ENCODE measurements around the gene PLSCR4. TPM values are rescaled to one million over a fixed set of nuclear protein-coding genes. Genes with fewer than 3 reads are reported as not detected.

Gene PLSCR4
- total and polyA plus RNA-seq, 2 of the 4 experiments (the other 2 are of a cell fraction): 3.8 to 4.4 TPM

- Histone ChIP-seq H3K4ac (ENCODE audit: low read depth, low read length) (no peak overlapping the region), H2AK9ac (replicated peaks; ENCODE audit: low read depth, low read length, poor library complexity) (no peak overlapping the region), H4K8ac (ENCODE audit: low read depth in 2 of 2, low read length in 2 of 2) (no peak overlapping the region), H2BK5ac (ENCODE audit: low read depth, low read length, poor library complexity, severe bottlenecking) (no peak overlapping the region), H3K23ac (ENCODE audit: low read depth, low read length) (no peak overlapping the region), H4K91ac (ENCODE audit: insufficient read depth, low read depth, low read length) (no peak overlapping the region), H2BK20ac (ENCODE audit: low read depth, low read length) (peak overlapping the region; percentile 27; the same call in 1 of the 2 replicates), H3K4me3 (ENCODE audit: insufficient read depth, low read depth, low read length) (no peak overlapping the region), H2BK120ac (ENCODE audit: low read depth, low read length) (no peak overlapping the region), H3K9me1 (ENCODE audit: insufficient read depth, low read length) (no peaks in the 10 kb centered on the region), H3K27me3 (ENCODE audit: control insufficient read depth, insufficient read depth, low read length) (no peaks in the 10 kb centered on the region), H3K4me2 (ENCODE audit: low read depth, low read length) (no peak overlapping the region), H4K20me1 (ENCODE audit: insufficient read depth, low read length) (no peaks in the 10 kb centered on the region), H4K5ac (ENCODE audit: low read depth, low read length) (no peak overlapping the region), H3K79me1 (ENCODE audit: low read depth in 1 of 2, low read length in 2 of 2) (no peaks in the 10 kb centered on the region; a peak in 1 of 4 replicates), H2BK15ac (ENCODE audit: low read depth, low read length) (no peak overlapping the region), H3K27ac (ENCODE audit: insufficient read depth, low read length) (no peak overlapping the region), H3K4me1 (ENCODE audit: control insufficient read depth, insufficient read depth, low read length) (no peaks in the 10 kb centered on the region), H2AK5ac (ENCODE audit: low read depth, low read length) (no peak overlapping the region), H3K9me3 (ENCODE audit: control insufficient read depth, insufficient read depth, low read length) (no peaks in the 10 kb centered on the region), H3K18ac (ENCODE audit: low read depth, low read length) (no peak overlapping the region), H3K14ac (replicated peaks; ENCODE audit: low read depth, low read length) (no peak overlapping the region), H2AFZ (replicated peaks; ENCODE audit: low read length, poor library complexity) (peak overlapping the region; percentile 74), H3K36me3 (ENCODE audit: control insufficient read depth, insufficient read depth, low read length) (no peaks in the 10 kb centered on the region), H3K56ac (ENCODE audit: extremely low read depth, insufficient read depth, low read length) (no peak overlapping the region), H3K9ac (ENCODE audit: low read depth, low read length) (no peak overlapping the region)
- dilution Hi-C loops (cut with HindIII; ENCODE audit: low sequenced_read_pairs, unreplicated experiment) (no loop called here), intact Hi-C loops (cut with micrococcal nuclease) (loop anchor here (1.0 to 2.0 kb wide), 3 partner anchors 29 to 387 kb away; no protein-coding TSS in a partner anchor), in situ Hi-C loops (cut with MboI; ENCODE audit: low sequenced_read_pairs) (no loop called here)
- BruUV-seq (replicated peaks): no TSS peak
- peak; percentile 95 for ATAC-seq (ENCODE audit: low read depth)
- no peak for TF ChIP-seq NFE2L2 (IDR thresholded peaks at IDR 0.05; ENCODE audit: low read depth, low read length)
- TF ChIP-seq CHD1 (IDR thresholded peaks at IDR 0.05; ENCODE audit: low read depth, low read length): no peak
- TF ChIP-seq MAZ (IDR thresholded peaks at IDR 0.05; ENCODE audit: borderline replicate concordance, low read depth, low read length): no peak
- TF ChIP-seq USF2 (IDR thresholded peaks at IDR 0.05; ENCODE audit: low read depth, low read length): no peak
- TF ChIP-seq RCOR1 (IDR thresholded peaks at IDR 0.05; ENCODE audit: insufficient replicate concordance, low read length): no peak
- peak; percentile 83 for TF ChIP-seq RAD21 (IDR thresholded peaks at IDR 0.05; ENCODE audit: low read length)
- TF ChIP-seq RFX5 (IDR thresholded peaks at IDR 0.05; ENCODE audit: low read depth, low read length): no peak
- no peak for TF ChIP-seq MXI1 (IDR thresholded peaks at IDR 0.05; ENCODE audit: borderline replicate concordance, low read depth, low read length)
- no peak for TF ChIP-seq POLR2A (IDR thresholded peaks at IDR 0.05; ENCODE audit: low read depth, low read length)
- no peak for TF ChIP-seq MAFK (IDR thresholded peaks at IDR 0.05; ENCODE audit: low read depth, low read length)
- no peak for TF ChIP-seq CEBPB (IDR thresholded peaks at IDR 0.05; ENCODE audit: low read depth, low read length)
- TF ChIP-seq CTCF (conservative IDR thresholded peaks at IDR 0.05; ENCODE audit: low read depth, low read length): peak; percentile 79
- no peak for TF ChIP-seq ELK1 (IDR thresholded peaks at IDR 0.05; ENCODE audit: borderline replicate concordance, low read depth, low read length)
- no peak for TF ChIP-seq BHLHE40 (IDR thresholded peaks at IDR 0.05; ENCODE audit: low read depth, low read length)
- no peak for TF ChIP-seq FOS (IDR thresholded peaks at IDR 0.05; ENCODE audit: low read depth, low read length)
- peak; percentile 80 for TF ChIP-seq SMC3 (IDR thresholded peaks at IDR 0.05; ENCODE audit: low read depth, low read length)
- peak; percentile 64 for DNase-seq
- ChIA-PET CTCF (interaction anchor here (0.6 to 4.9 kb wide), 22 partner anchors 10 to 1863 kb away, joined by 3 to 59 read pairs (median 4); no protein-coding TSS in a partner anchor), POLR2A (ENCODE audit: unreplicated experiment) (no interaction called here)
- WGBS, 2 experiments (ENCODE audit: extremely low coverage in 2 of 2, insufficient read length in 1 of 2): 0% methylated on average over 1 of the region's 6 CpGs; no CpG with 5 or more reads in 1 of the 2 experiments
Observed at GRCh38 chr3:146189519-146190173, 61.3 kb downstream of the PLSCR4 start.
